Measurements from ENCODE around the gene ITPK1.

The ITPK1 gene

DNA sequence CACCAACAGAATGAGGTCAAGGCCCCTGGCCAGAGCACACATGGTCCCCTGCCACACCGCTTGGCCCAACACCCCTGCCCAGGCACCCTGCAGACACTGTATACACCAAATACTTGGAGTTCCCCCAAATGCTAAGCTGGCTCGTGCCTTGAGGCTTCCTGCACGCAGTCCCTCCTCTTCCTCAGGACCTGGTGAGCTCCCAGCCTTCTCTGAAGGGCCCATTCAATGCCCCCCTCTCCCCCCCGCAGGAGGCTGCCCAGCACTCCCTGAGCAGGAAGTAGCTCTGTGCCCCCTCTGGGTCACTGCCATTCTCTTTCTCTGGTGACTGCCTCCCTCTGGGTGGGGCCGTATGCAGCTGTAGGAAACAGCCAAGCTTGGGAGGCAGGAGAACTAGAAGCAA is 75.3 kb downstream of the ITPK1 start:
- DNase-seq: no peak

- no peak for DNase-seq
These were observed 75.9 kb downstream of the ITPK1 start for GRCh38 chr14:93039649-93040315.

DNA sequence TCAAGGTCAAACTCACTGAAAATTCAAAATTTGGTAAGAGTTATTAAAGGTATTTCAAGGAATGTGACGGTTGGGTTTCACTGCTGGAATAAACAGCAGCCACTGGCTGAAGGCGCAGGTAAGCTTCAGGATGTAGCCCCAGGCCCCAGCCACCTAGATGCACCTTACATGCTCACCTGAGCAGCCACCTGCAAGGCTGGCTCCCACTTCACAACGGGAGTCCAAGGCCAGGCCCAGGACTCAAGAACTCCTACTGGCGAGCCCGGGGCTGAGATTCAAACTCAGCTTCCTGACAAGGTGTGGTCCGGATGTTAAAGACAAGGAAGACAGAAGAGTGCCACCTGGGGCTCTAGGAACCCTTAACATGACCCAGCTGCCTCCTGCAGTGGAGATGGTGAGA is 78.4 kb downstream of the ITPK1 start:
- DNase-seq: no peak

DNA sequence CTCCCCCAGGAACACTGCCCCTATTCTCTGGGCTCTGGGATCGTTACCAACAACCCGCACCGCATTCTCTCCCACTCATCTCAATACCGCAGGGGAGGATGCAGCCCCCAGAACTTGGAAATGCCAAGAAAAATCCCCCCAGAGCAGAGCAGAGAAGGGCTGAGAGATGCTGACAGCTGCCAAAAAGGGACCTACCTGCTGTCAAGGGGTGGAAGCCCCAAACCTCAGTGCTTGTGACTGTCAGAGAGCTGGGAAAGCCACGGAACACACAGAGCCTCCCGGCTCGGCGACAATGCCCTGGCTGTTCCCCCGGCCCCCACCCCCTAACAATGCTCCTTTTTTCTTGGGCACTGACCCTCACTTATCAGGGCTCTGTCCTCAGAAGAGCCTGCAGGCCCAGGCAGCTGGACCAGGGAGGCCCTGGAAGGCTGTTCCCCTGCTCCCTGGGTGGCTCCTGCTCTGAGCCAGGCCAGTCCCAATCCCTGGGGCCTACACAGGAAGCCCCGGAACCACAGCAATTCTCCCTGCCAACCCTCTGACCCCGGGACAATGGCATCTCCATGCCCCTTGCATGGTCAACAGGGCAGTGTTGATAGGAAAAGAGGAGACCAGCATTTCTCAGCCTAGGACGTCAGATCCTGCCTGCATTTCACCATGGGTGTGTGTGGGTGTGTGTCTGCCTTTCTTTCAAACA is 78.9 kb downstream of the ITPK1 start:
- DNase-seq: no peak

DNA sequence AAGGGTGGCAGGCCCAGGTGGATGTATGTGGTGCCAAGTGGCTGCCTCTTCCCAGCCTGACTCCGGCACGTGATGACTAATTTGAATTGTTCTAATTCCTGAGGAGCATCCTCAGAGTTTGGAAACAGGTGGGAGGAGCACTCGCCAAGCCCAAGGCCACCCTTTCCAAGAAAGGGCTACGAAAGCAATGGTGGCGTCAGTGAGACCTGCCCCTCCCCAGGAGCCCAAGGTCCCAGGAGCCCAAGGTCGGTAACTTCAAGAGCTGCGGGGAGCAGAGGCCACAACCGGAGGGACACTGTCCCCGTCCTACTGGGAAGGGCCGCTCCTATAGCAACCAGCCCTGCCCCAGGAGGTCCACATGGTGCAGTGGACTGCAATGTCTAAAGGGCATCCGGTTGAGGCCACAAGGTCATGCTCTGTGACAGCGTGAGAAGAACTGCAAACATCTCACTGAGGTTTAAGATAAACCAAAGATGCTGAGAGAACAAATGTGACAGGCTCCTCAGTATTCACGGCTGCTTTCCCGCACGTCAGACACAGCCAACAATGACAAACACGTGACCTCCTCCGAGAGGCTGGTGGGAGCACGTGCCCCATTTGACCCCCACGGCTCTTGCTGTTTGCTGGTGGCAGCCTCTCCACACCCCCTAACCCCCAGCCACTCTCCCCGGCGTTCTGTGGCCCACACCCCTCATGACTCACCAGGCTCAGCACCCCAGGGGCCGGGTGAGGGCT is 79.6 kb downstream of the ITPK1 start:
- no peak for DNase-seq

DNA sequence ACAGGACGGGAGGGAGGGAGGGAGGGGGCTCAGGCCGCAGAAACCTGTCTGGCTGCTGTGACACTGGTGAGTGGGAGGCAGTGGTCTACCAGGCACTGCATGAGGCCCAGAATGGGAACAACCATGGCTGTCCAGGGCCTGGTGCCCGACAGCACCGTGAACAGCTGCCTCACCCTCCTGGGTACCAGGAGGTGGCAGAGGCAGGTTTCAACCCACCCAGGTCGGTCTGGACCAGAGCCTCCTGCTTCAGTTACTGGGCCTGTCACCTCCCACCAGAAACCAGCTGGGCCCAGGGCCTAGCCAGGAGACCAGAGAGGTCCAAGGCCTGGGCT is 80.2 kb downstream of the ITPK1 start:
- DNase-seq: no peak

GRCh38 chr14:93034671-93034994 is 81.1 kb downstream of the ITPK1 start:
- DNase-seq: no peak

GRCh38 chr14:93033983-93034670 is 81.6 kb downstream of the ITPK1 start:
- peak in 1 of 2 experiments; percentile 3 for DNase-seq

- peak; percentile 12 to 16 for DNase-seq
These were observed 82.4 kb downstream of the ITPK1 start for GRCh38 chr14:93033084-93033982.

- peak; percentile 30 to 55 for DNase-seq
These were observed 83.2 kb downstream of the ITPK1 start for GRCh38 chr14:93032421-93032936.

GRCh38 chr14:93031505-93032315 is 84.0 kb downstream of the ITPK1 start:
- DNase-seq: no peak

GRCh38 chr14:93030761-93031160 is 85.0 kb downstream of the ITPK1 start:
- DNase-seq: no peak

- no peak for DNase-seq
These were observed 85.7 kb downstream of the ITPK1 start for GRCh38 chr14:93029911-93030508.

- DNase-seq: no peak
These were observed 86.3 kb downstream of the ITPK1 start for GRCh38 chr14:93029417-93029816.

GRCh38 chr14:93028724-93029076 is 87.0 kb downstream of the ITPK1 start:
- no peak for DNase-seq

GRCh38 chr14:93027810-93028723 is 87.7 kb downstream of the ITPK1 start:
- DNase-seq: no peak

- DNase-seq: no peak
These were observed 89.4 kb downstream of the ITPK1 start for GRCh38 chr14:93026339-93026738.

DNA sequence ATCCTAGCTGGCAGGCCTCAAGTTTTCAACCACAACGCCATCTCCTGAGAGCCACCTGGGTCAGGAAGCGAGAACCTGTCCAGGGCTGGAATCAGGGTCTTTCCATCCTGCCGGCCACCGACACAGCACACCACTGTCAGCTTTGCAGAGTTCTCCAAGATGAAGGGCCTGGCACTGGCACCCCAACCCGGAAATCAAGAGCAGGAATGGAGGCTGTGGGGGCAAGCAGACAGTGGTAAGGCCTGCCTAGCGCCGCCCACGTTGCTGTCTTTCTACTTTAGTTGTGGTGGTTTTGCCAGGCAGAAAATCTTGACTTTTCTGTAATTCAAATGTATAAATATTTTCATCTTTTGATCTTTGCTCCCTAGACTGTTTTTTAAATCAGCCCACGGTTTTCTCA is 90.7 kb downstream of the ITPK1 start:
- DNase-seq: no peak

- no peak for DNase-seq
These were observed 91.2 kb downstream of the ITPK1 start for GRCh38 chr14:93024493-93024892.

DNA sequence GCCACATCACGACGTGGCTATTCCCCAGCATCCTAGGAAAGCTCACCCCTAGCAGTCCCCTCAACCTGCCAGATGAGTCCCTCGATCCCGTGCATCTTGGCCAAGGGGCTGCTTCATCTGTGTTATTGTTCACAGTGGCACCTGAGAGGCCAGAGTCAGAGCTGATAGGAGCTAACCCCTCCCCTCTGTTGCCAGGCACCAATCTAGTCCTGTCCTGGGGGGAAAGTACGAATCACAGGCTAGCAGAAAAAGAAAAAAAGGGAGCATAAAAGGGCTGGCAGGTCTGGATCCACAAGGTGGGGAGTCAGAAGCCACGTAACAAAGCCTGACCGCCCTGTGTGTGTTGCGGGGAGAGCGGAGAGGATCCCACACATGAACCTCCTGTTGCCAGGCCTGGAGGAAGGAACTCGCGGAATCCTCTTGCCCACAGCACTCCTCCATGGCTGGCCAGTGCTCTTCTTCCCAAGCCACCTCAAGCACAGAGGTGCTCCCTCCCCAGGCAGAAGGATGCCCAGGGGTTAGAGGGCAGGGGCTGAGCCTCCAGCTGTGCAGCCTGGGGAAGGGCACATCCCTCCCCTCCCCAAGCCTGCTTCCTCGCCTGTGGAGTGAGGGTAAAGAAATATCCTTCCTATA is 91.8 kb downstream of the ITPK1 start:
- no peak for DNase-seq
